Esophagus squamous epithelium (tissue), 4 donors: Measurements from ENCODE around the gene SLC4A3.

ENCODE experiments used
- CTCF ChIP-seq, 6 experiments: fragments of 450-650 bp in 4 of 6; fragments of 200-600 bp in 2 of 6; sonication (generic) in 2 of 6; IDR thresholded peaks; one replicate each; pipeline ENCODE4 v1.5.1; 2016 to 2019; ENCODE audit warnings: antibody characterized with exemption in 6 of 6, mild to moderate bottlenecking in 4 of 6, moderate library complexity in 4 of 6
- POLR2A ChIP-seq, 4 donors: fragments of 450-650 bp; IDR thresholded peaks; one replicate each; pipeline ENCODE4 v1.6.1; 2017; ENCODE audit warnings: antibody characterized with exemption in 4 of 4, mild to moderate bottlenecking in 4 of 4, moderate library complexity in 3 of 4

- no peak for TF ChIP-seq CTCF (IDR thresholded peaks at IDR 0.05)
- no peak for TF ChIP-seq POLR2A (IDR thresholded peaks at IDR 0.05)
Measured at GRCh38 chr2:219621935-219622334, 5.5 kb upstream of the SLC4A3 start.
